Trophoblast cell (in vitro differentiated cells and primary cell): Measurements from ENCODE around the gene LIN7B.
A peak's percentile ranks its signal among the peaks of the same experiment; 100 is the strongest.

Experiments used
- DNase-seq, 2 donors: peaks; one replicate each; pipeline ENCODE4 v3.0.0-alpha.2; 2016
- H2AFZ ChIP-seq: 2 replicates; pipeline ENCODE4 v1.6.1; 2013; ENCODE audit warnings: low read length, moderate library complexity, mild to moderate bottlenecking; ENCODE audit not compliant: insufficient read depth, poor library complexity
- H2AK5ac ChIP-seq: 2 replicates; pipeline ENCODE4 v1.6.1; 2013; ENCODE audit warnings: mild to moderate bottlenecking, low read length
- H2BK120ac ChIP-seq: 2 replicates; pipeline ENCODE4 v1.6.1; 2013; ENCODE audit warnings: low read length, mild to moderate bottlenecking, moderate library complexity; ENCODE audit not compliant: insufficient read depth, poor library complexity
- H2BK12ac ChIP-seq: 2 replicates; pipeline ENCODE4 v1.6.1; 2013; ENCODE audit warnings: mild to moderate bottlenecking, low read length, moderate library complexity
- H2BK5ac ChIP-seq: 2 replicates; pipeline ENCODE4 v1.6.1; 2013; ENCODE audit warnings: low read length, low read depth, moderate library complexity, mild to moderate bottlenecking; ENCODE audit not compliant: poor library complexity
- H3K14ac ChIP-seq: 2 replicates; pipeline ENCODE4 v1.6.1; 2013; ENCODE audit warnings: mild to moderate bottlenecking, low read length
- H3K18ac ChIP-seq: 2 replicates; pipeline ENCODE4 v1.6.1; 2013; ENCODE audit warnings: mild to moderate bottlenecking, low read length
- H3K23ac ChIP-seq: 2 replicates; pipeline ENCODE4 v1.6.1; 2013; ENCODE audit warnings: low read length
- H3K27ac ChIP-seq: 2 replicates; pipeline ENCODE4 v1.5.1; 2013; ENCODE audit warnings: low read depth, mild to moderate bottlenecking, inconsistent platforms, low read length, moderate library complexity
- H3K27me3 ChIP-seq: 2 replicates; pipeline ENCODE4 v1.6.1; 2013; ENCODE audit warnings: inconsistent platforms, mild to moderate bottlenecking, low read length, moderate library complexity; ENCODE audit not compliant: insufficient read depth
- H3K36me3 ChIP-seq, 2 experiments: 1 replicate in 1 of 2; 2 replicates in 1 of 2; pipeline ENCODE4 v1.6.1; 2013; ENCODE audit warnings: low read length in 2 of 2, mild to moderate bottlenecking in 2 of 2, moderate library complexity in 1 of 2; ENCODE audit not compliant: insufficient read depth in 2 of 2, control insufficient read depth in 1 of 2
- H3K4ac ChIP-seq: 2 replicates; pipeline ENCODE4 v1.6.1; 2013; ENCODE audit warnings: low read depth, mild to moderate bottlenecking, low read length, moderate library complexity
- H3K4me1 ChIP-seq, 2 experiments: 1 replicate in 1 of 2; 2 replicates in 1 of 2; pipeline ENCODE4 v1.6.1; 2013; ENCODE audit warnings: low read length in 2 of 2, mild to moderate bottlenecking in 2 of 2, moderate library complexity in 1 of 2; ENCODE audit not compliant: insufficient read depth in 2 of 2, control insufficient read depth in 1 of 2
- H3K4me2 ChIP-seq: 2 replicates; pipeline ENCODE4 v1.6.1; 2013; ENCODE audit warnings: inconsistent platforms, mild to moderate bottlenecking, low read length, moderate library complexity
- H3K4me3 ChIP-seq: 2 replicates; pipeline ENCODE4 v1.5.1; 2013; ENCODE audit warnings: mild to moderate bottlenecking, low read depth, low read length, inconsistent platforms
- H3K79me1 ChIP-seq: one replicate; pipeline ENCODE4 v1.6.1; 2013; ENCODE audit warnings: low read length
- H3K79me2 ChIP-seq: 2 replicates; pipeline ENCODE4 v1.6.1; 2013; ENCODE audit warnings: low read length, mild to moderate bottlenecking; ENCODE audit not compliant: control insufficient read depth, insufficient read depth, poor library complexity
- H3K9ac ChIP-seq: 2 replicates; pipeline ENCODE4 v1.6.1; 2013; ENCODE audit warnings: mild to moderate bottlenecking, low read length
- H3K9me3 ChIP-seq: 2 replicates; pipeline ENCODE4 v1.6.1; 2013; ENCODE audit warnings: low read depth, mild to moderate bottlenecking, control low read depth, inconsistent platforms, low read length; ENCODE audit not compliant: insufficient read depth
- H4K12ac ChIP-seq: 2 replicates; pipeline ENCODE4 v1.6.1; 2013; ENCODE audit warnings: low read depth, mild to moderate bottlenecking, low read length, moderate library complexity
- H4K8ac ChIP-seq: 2 replicates; pipeline ENCODE4 v1.6.1; 2013; ENCODE audit warnings: low read depth, mild to moderate bottlenecking, low read length, moderate library complexity
- H4K91ac ChIP-seq: one replicate; pipeline ENCODE4 v1.6.1; 2013; ENCODE audit warnings: low read depth, mild to moderate bottlenecking, low read length, moderate library complexity
- WGBS: extraction: QIAGEN DNeasy Blood & Tissue Kit; methylation state at CpG from one replicate; pipeline ENCODE4 v1.1.7; 2013; ENCODE audit warnings: missing lambda C conversion rate; ENCODE audit not compliant: insufficient read length, insufficient coverage; ENCODE audit errors: extremely low coverage; 5-methylcytosine and 5-hydroxymethylcytosine counted together

LIN7B gene

DNA sequence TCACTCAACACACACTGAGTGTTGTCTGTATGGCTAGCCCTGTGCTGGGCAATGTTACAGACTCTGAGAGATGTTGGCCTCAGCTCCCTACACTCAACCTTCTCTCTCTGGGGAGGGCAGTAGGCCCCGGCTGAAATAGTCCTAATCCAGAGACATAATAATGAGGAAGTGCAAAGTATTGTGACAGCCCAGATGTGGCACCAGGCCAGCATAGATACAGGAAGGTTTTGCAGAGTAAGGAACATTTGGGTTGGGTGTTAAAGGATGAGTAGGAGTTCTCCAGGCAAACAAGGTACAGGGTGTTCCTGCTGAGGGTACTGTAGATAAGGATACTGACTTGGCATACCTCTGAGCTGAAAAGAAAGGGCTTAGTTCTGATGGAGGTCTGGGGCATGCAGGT is 2.4 kb downstream of the LIN7B start:
- Histone ChIP-seq H3K4ac (no peak overlapping the region), H3K27me3 (peaks cover 3% of the 10 kb centered on the region), H3K14ac (no peak overlapping the region), H3K36me3 (peaks cover 2 to 6% of the 10 kb centered on the region in 2 experiments), H3K4me3 (no peak overlapping the region), H3K9ac (no peak overlapping the region), H2BK120ac (no peak overlapping the region), H3K79me1 (peaks cover 13% of the 10 kb centered on the region), H3K4me2 (no peak overlapping the region), H4K91ac (no peak overlapping the region), H3K27ac (no peak overlapping the region), H3K79me2 (peaks cover 7% of the 10 kb centered on the region), H2BK5ac (no peak overlapping the region), H2AFZ (no peak overlapping the region), H4K8ac (no peak overlapping the region), H3K18ac (no peak overlapping the region), H3K23ac (no peak overlapping the region), H4K12ac (no peak overlapping the region), H2AK5ac (no peak overlapping the region), H3K4me1 (peaks cover 12 to 23% of the 10 kb centered on the region in 2 experiments), H2BK12ac (no peak overlapping the region), H3K9me3 (peaks cover 3% of the 10 kb centered on the region)
- no CpG with 5 or more reads among the region's 1 CpG for WGBS
- no peak for DNase-seq

DNA sequence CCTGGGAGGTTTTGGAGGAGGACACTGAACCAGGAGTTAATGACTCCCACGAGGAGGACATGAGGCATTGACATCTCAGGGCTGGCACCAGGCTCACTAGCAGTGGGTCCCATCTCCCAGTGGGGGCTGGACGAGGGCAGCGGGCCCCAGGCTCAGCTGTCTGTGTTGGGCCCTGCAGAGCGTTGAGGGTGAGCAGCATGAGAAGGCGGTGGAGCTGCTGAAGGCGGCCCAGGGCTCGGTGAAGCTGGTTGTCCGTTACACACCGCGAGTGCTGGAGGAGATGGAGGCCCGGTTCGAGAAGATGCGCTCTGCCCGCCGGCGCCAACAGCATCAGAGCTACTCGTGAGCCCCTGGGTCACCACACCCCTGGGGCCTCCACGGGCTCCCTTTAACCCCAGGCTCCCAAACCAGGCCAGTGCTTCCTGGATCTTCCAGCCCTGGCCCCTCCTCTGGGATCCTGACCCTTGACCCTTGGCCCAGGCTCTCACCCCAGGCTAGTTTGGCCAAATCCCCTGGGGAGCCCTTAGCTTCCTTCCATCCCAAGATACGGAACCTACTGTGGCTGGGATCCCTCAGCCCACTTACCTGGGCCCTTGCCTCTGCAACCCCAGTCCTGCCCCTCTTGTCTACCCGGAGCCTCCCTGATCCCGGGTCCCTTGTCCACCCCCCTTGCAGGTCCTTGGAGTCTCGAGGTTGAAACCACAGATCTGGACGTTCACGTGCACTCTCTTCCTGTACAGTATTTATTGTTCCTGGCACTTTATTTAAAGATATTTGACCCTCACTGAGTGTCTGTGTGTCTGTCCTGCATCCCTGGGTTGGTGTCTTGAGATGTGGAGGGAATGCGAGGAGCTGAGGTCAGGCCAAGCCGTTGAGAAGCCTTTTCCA is 3.8 kb downstream of the LIN7B start:
- H4K8ac ChIP-seq = peak overlapping the region; percentile 92

DNA sequence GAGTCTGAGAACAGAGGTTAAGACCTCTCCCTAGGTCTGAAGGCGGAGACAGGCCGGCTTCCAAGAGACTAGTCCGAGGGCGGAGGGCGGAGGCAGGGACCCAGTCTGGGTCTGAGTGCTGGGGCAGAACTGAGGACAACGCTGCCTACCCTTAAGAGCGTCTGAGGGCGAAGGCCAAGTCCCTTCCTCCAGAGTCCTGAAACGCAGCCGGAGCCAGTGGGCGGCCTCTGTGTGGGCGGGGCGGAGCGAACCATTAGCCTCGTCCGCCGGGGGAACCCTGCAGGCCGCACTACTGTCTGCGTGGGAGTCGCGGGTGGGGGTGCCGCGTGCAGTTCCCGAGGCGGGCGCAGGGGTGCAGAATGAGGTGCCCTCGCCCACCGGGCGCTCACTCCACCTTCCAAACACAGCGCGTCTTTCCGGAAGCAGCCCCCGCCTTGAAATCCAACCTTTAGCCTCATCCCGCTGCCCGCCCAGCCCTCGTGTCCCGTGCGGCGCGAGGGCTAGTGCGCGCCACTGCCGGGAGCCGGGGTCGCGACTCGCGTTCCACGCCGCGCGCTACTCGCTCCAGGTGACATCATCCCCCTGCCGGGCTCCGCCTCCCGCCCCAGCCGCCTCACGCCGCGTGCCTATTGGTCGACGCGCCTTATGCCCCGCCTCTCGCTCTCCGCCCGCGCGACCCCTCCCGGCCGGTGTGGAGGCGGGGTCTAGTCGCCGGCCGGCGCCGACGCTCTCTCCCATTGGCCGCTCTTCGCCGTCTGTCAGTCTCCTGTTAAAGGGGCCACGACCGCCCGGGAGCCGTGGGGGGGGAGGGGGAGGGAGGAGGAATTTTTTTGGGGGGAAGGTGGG is 4.6 kb downstream of the LIN7B start, which contains the start of gene C19orf73:
Gene C19orf73, minus strand, starts transcription at position 579 of the 846 bp plus-strand sequence. Its CDS starts 121 bp downstream, at position 458.
- Histone ChIP-seq H4K8ac (peak within 1 kb of the TSS; percentile 92), H3K4ac (peak within 1 kb of the TSS; percentile 75), H3K4me2 (peak within 1 kb of the TSS; percentile 91), H2BK5ac (peak within 1 kb of the TSS; percentile 93), H3K36me3 (peaks cover 2 to 6% of the 10 kb centered on the region in 2 experiments), H2BK120ac (peak within 1 kb of the TSS; percentile 94), H4K91ac (peak within 1 kb of the TSS; percentile 96), H2AK5ac (peak within 1 kb of the TSS; percentile 32), H3K9me3 (peaks cover under 1% of the 10 kb centered on the region), H3K4me1 (peaks cover 12 to 21% of the 10 kb centered on the region in 2 experiments), H2BK12ac (peak within 1 kb of the TSS; percentile 20), H3K27ac (peak within 1 kb of the TSS; percentile 79), H3K18ac (peak within 1 kb of the TSS; percentile 94), H3K23ac (no peak within 1 kb of the TSS), H3K9ac (peak within 1 kb of the TSS; percentile 71), H2AFZ (peak within 1 kb of the TSS; percentile 80), H3K14ac (peak within 1 kb of the TSS; percentile 98), H3K79me2 (peaks cover 7% of the 10 kb centered on the region), H3K4me3 (peak within 1 kb of the TSS; percentile 64), H3K27me3 (peaks cover 3% of the 10 kb centered on the region), H3K79me1 (peaks cover 13% of the 10 kb centered on the region), H4K12ac (peak within 1 kb of the TSS; percentile 89)
- peak; percentile 87 to 96 for DNase-seq
- no CpG with 5 or more reads among the region's 85 CpGs for WGBS

More for the DNA sequence above, 3.8 kb downstream of the LIN7B start:
- Histone ChIP-seq H3K18ac (peak overlapping the region; percentile 11), H3K79me1 (peaks cover 13% of the 10 kb centered on the region), H3K36me3 (peaks cover 2 to 6% of the 10 kb centered on the region in 2 experiments), H3K23ac (no peak overlapping the region), H3K9me3 (peaks cover 3% of the 10 kb centered on the region), H3K4me2 (peak overlapping the region; percentile 87), H3K4me3 (peak overlapping the region; percentile 64), H4K91ac (peak overlapping the region; percentile 3), H2BK5ac (peak overlapping the region; percentile 10), H3K4me1 (peaks cover 12 to 23% of the 10 kb centered on the region in 2 experiments), H2AFZ (peak overlapping the region; percentile 80), H3K27me3 (peaks cover 3% of the 10 kb centered on the region), H4K12ac (peak overlapping the region; percentile 27), H3K14ac (peak overlapping the region; percentile 98), H3K9ac (peak overlapping the region; percentile 23), H3K79me2 (peaks cover 7% of the 10 kb centered on the region), H2BK120ac (no peak overlapping the region), H2BK12ac (peak overlapping the region; percentile 15), H3K4ac (peak overlapping the region; percentile 17), H2AK5ac (peak overlapping the region; percentile 32), H3K27ac (peak overlapping the region; percentile 79)
- WGBS = no CpG with 5 or more reads among the region's 26 CpGs
- DNase-seq = no peak
